NCI-H524 treated with DMSO at 0.1 percent for 48 hours (cell line): ENCODE measurements around the gene IQUB.
"Not testable (repeated sequence)": the region's sequence is repeated elsewhere in the genome, so short reads cannot be mapped to it uniquely, and the experiment has no call there.

Experiments used
- DNase-seq: peaks from one replicate; lab custom pipeline; 2025; lab: John Stamatoyannopoulos, UW

Gene IQUB

DNA sequence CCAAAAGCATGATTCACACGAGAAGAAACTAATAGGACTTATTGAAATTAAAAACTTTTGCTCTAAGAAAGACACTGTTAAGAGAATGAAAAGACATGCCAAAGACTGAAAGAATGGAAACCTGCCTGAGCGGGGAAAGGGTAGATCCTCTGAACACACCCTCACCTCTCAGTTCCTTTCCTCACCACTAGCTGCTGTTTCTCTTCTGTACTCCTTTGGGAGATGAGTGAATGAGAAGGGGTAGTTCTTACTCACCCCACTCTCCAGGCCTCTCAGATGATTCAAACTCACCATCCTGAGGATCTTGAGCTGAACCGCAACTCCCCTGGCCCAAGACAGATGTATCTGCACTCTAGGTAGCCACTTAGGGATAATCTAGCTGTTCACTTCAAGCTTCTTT lies 41.9 kb downstream of the IQUB start:
- no peak for DNase-seq

DNA sequence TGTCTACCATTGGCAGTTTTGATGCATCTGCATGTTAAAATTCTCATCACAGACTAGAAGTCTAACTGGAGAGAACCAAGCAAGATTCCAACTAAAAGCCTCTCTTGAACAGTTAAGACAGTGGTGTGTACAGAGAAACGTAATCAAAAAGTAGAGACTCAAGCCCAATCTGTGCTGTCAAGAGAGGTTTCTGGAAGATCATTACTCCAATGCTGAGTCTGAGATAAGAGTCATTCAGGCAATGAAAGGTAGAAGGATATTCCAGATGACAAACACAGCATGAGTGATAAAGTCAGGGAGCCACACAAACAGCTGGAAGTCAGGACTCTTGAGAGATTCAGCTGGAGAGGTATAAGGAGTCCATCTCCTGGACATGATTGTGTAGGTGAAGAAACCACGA lies 48.7 kb downstream of the IQUB start:
- no peak for DNase-seq

DNA sequence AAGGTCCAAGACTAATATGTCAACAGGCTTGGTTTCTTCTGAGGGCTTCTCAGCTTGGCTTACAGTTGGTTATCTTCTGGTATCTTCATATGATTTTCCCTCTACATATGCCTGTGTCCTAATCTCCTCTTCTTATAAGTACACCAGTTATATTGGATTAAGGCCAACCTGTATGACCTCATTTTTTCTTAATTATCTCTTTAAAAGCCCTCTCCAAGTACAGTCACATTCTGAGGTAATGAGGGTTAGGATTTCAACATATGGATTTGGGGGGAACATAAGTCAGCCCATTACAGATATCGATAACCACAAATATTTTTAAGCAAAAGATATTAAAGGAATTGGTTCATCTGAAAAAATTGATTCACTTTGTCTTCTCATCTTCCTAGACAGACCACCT lies 49.2 kb downstream of the IQUB start:
- DNase-seq = peak; percentile 59

DNA sequence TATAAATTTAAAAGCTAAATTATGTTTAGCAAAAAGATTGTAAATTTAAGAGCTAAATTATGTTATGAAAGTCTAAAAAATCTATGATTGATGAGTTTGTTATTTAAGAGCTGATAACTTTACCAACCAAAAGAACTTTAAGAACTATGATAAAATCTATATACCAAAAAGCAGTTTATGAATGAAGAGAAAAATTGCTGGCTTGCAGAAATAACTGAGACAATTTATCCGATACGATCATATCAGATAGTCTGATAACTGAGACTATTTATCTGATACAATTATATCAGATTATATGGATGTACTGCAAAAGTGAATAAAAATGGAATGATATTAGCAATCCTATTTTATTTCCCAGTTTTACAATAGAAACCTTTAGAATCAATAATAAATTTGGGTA lies 50.2 kb downstream of the IQUB start:
- DNase-seq = no peak

DNA sequence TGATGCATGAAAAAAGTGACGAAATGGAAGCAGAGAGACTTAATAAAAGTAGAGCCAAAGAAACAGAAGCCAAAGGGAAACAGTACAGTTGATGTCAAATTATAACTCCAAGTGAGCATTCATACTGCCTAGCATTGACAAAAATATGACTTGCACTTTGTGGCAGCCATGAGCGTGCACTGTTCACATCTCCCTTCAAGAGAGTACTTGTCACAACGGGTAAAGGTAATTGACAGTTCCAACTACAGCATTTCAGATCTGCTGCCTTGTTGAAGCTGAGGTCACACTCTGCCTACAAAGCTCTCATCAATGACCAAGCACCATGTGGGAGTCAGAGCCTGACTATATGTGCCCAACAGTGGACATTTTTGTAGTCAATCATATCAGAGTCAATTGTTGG lies 54.3 kb downstream of the IQUB start:
- DNase-seq = no peak

DNA sequence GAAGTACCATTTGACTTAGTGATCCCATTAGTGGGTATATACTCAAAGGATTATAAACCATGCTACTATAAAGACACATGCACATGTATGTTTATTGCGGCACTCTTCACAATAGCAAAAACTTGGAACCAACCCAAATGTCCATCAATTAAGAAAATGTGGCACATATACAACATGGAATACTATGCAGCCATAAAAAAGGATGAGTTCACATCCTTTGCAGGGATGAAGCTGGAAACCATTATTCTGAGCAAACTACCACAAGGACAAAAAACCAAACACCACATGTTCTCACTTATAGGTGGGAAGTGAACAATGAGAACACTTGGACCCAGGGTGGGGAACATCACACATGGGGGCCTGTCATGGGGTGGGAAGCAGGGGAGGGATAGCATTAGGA lies 56.3 kb downstream of the IQUB start:
- not testable (repeated sequence) for DNase-seq

DNA sequence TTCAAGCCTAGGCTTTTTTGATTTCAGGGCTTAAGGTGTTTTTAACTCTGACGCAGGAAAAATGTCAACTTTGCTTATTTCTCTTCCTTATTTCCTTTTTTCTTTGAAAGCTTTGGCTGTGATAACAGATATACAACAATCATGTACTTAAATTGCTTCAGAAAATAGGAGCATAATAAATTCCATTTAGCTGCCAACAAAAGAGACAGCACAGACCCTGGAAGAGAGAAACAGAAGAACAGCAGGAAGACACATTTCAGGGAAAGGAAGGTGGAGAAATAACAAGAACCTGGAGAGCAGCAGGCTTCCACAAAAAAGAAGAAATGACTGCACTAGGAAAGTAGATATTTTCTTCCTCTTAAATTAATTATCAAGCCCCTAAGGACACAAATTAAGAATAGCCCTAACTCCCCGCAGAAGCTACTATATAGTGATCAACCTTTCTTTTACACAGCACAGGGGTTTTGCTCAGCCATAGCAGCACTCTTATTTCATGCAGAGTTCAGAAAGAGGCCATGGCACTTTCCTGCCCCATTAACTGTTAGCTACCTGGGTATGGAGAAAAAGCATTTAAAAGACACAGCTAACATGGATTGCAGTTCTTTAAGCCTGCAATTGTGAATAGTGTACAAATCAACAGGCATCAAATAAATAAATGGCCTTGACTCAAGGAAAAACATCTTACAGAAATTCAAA lies 61.5 kb downstream of the IQUB start:
- no peak for DNase-seq

DNA sequence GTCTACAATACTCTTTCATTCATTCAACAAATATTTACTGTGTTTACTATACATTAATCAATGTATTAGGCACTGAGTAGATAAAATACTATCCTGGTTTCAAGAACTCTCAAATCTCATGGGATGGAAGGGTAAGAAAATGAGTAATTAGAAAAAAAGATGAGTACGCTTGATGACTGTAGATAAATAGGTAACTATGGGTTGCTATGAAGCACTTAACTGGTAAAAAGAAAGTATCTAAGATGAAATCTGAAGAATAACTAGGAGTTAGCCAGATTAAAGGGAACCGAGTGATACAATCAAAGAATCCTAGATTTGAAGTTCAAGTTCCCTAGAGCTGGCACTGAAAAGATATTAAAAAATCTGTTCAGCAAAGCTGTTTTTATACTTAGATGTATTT lies 62.1 kb downstream of the IQUB start:
- DNase-seq = no peak

DNA sequence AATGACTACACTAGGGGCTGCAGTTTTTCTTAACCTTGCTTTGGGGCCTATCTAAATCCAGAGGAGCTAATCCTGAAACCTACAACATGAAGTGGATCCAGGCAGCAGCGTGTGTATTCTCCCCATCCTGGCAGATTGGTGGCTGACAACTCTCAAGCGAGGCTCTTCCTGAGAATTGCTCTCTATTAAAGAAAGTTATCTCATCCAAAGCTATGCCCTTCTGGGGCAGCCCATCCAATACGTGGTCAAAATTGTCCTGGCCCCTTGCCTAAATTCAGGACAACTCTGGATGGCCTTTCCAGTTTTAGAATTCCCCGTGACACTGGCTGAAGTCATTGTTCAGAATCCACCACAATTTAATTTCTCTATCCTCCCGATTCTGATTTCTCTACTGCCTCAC lies 66.1 kb downstream of the IQUB start:
- no peak for DNase-seq

DNA sequence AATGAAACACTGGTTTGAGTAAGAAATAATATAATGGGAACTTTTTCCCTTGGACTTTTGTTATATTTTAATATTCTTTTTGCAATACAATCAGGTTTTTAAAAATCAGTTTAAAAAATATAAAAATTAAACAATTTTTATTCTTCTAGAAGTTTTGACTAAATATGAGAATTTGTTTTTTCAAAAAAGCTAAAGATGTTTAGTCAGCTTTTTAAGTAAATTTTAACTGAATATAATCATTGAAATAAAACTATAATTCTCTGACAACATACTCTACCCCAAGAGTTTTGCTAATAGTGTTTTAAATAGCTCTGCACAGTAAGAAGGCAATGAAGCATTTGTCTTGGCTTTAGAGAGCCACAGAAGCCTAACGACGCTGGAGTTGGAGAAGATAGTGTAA lies 70.5 kb downstream of the IQUB start:
- DNase-seq = no peak

DNA sequence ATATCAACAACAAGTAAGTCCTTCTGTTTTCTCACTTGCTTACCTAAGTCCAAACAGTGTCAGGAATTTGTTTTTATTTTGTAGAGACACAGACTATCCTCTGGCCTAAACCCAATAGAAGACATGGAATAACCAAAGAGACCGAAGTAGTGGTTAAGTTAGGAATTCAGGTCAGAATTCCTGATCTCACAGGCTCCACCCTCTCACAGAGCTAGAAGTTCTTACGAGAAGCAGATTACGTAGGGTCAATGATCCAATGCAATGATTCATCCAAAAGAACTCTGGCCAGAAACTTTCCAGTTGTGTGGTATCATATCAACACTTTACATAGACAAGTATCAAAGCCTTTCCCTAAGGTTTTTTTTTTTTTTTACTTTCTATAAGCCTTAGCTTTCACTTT lies 73.8 kb downstream of the IQUB start:
- DNase-seq = no peak

DNA sequence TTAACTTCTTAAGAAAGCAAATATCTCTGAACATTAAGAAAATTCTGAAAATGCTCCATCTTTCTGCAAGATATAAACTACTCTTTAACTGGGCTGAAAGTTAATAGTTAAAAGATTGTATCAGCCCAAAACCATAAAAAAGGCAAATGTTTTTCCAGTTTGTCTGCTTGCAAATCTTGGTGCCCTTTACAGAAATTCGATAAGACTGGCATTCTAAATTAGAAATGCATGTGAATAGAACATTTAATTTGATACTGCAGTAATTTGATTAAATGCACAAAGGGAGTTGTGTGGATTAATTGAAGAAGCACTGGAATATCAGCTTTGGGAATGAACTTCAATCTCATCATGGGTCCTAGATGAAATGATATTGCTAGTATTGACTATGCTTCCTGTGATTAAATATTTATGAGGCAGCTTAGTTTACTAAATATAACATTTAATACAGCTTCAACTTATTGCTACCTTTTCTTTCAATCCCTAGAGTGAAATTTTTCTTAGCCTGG lies 78.4 kb downstream of the IQUB start:
- no peak for DNase-seq

DNA sequence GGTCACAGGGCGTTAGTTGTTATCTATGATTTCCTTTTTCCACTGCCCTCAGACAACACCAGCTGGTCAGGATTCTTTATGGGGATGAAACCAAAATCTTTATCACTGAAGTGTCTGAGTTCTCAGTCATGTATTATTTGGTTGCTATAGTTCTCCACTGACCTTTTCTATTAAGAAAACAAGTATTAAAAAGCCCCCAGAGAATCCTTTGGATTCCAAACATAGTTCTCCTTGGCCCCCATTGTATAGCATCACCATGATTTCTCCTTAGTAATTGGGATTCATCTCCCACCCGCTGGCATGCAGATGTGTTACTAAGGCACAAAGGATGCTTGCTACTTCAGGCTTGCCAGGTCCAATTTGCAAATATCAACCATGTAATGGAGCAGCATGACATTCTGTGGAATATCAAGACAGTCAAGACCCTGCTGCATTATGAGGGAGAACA lies 94.3 kb downstream of the IQUB start:
- no peak for DNase-seq

DNA sequence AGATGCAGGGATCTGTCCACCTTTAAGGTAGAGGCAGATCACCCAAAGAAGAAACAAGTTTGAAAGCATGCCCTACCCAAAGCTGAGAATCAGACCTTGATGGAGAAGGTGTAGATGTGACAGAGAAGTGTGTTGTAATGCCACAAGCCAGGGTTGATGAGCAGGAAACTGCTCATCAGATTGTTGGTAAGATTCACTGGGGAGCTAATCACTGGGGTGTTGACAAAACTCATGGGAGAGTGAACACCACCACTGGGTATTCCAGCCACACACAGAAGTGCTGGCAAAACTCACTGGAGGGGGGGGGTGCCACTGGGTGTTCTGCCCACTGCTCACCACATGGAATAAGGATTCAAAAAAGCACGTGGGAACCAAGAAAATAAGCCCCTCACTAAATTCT lies 95.2 kb downstream of the IQUB start:
- DNase-seq = no peak

DNA sequence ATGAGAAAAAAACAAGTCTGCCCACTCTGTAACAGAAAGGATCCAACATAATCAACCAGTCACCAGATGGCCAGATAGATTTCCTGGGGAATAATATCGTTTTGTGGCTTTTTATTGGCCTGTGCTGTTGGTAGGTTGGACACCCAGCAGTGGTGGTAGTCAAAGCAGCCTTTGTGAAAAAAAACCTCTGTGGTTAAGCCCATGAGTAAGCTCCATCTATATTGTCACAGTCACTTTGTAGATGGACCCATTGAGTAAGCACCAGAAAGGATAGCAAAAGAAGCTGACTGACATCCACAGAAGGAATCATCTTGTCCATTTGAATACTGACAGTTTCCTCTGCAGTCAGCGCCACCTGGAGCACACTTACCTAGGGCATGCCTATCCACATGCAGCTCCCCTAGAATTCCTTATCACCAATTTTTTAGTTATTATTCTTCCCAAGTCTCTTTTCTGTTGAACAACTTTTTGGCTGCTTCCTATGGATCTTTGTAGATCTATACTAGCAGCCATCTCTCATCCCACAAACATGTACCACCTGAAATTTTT lies 96.9 kb downstream of the IQUB start:
- DNase-seq = no peak

DNA sequence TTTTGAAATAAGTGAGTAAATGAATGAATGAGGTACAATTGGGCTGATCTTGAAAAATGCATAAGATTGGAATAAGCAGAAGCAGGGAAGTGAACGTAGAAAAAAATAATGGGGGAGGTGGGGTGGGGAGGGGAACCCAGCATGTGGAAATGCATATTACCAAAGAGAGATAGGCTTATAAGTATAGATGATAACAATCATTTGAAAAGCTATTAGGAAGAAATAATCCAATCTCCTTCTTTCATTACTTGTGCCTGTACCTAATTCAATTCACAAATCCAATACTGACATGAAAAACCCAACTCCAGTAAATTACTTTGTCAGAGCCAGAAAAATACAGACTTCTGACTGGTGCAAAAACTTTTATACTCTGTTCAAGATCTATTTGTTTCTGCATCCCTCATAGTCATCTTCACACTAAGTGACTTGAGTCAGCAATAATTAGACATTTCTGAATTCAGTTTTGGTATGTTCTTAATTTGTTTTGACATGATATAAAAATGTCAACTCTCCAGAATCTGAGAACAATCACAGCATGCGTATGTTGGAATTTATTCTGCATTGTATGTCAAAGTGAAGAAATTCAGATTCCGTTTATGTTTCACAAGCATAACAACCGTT lies 99.2 kb downstream of the IQUB start:
- no peak for DNase-seq

DNA sequence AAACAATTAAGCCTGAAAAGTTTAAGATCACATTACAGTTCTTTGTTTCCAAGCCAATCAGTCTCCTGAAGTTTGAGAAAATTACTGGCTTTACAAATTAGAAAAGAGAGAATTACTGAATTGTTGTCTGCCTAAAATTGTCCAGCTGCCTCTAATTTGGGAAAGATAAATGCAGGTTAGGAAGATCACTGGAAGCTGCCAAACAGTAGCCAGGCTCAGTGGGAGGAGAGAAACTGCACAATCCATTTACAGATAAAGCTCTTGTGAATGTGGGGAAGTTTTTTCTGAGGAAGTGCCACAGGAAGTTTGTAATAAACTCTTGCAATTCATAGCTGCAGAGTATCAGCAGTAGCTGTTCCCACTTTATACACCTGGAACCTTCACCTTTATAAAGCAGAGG lies 100.7 kb downstream of the IQUB start:
- no peak for DNase-seq

DNA sequence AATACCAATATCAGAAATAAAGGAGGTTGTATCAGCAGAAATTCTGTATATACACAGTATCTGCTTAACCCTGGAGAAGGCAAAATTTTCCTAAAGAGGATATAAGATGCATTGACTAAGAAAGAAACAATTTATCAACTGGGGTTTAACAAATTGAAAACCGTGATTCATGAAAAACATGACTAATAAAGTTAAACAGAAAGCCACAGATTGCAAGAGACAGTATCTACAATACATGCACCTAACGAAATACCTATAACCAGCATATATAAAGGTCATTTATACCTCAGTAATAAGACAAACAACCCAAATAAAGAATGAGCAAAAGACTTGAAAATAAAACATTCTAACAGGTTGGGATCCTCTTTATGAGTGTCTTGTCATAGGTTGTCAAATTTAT lies 101.8 kb downstream of the IQUB start:
- DNase-seq = no peak

DNA sequence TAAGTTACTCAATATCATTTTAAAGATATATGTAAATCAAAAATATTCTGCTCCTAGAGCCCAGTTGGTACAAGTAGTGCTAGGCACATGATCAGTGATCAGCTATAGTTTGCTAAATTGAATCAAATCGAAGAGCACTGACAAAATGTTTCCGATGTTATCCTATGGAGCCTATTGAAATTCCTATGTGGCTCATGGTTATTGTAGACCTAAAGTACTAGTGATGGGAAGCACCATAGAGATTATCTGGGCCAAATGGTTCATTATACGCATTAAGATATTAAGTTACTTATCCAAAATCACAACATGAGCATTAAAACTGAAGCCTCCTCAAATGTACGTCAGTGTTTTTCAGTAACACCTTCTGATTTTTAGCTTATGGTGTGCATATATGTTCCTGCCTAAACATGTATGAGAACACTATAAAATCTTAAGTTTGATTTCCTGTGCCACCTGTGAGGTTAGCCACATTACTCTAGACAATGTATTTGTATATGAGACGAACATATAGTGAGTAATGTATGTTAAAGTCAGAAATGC lies 103.2 kb downstream of the IQUB start:
- peak; percentile 64 for DNase-seq

DNA sequence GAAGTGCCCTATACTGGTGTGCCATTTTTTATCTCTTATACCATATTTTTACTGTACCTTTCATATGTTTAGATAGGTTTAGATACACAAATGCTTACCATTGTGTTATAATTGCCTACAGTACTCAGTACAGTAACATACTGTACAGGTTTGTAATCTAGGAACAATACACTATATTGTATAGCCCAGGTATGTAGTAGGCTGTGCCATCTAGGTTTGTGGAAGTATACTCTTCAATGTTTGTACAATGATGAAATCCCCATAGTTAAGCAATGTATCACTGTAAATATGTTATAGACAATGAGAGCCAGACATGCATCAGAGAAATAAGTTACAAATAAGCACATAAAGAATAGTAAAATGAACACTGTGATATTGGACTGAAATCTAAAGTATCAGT lies 109.1 kb downstream of the IQUB start:
- no peak for DNase-seq

DNA sequence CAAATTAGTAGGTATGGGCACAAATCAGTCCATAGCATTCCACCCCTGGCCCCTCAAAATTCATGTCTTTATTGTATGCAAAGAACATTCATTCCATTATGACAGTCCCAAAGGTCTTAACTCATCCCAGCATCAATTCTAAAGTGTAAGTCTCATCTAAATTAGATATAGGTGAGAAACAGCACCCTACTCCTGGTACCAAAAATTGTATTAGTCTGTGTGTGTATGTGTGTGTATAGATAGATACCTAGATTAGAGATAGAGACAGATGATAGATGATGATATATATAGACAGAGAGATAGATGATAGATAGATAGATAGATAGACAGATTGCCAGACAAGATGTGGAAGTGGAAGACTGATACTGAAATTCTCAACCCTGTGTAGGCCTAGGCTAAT lies 109.9 kb downstream of the IQUB start:
- no peak for DNase-seq

DNA sequence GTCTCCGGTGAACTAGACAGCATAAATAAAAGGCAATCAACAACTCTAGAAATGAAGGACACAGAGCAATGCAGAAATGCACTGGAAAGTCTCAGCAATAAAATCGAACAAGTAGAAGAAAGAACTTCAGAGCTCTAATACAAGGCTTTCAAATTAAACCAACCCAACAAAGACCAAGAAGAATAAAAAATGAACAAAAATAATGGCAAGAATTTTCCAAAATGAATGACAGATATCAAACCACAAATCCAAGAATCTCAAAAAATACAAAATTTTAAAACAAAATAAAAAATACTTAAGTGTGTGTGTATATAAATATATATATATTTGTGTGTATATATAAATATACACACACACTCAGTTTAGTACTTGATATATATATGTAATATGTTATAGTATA lies 110.8 kb downstream of the IQUB start:
- DNase-seq = no peak

DNA sequence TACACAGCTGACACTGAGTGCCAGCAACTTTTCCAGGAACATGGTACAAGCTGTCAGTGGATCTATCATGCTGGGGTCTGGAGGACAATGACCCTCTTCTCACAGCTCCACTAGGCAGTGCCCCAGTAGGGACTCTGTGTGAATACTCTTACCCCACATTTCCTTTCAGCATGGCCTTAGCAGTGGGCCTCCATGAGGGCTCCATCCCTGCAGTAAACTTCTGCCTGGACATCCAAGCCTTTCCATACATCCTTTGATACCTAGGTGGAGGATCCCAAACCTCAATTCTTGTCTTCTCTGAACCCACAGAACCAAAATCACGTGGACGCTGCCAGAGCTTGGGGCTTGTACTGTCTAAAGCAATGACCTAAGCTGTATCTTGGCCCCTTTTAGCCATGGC lies 116.8 kb downstream of the IQUB start:
- no peak for DNase-seq
